Keratinocyte (primary cell): ENCODE results near the gene ARL6. TPM values are rescaled to one million over a fixed set of nuclear protein-coding genes. Genes with fewer than 3 reads are reported as not detected.

Experiments
- DNase-seq: peaks from one replicate; pipeline ENCODE4 v3.0.0-alpha.2; 2011; ENCODE audit warnings: low read depth, missing footprints, low spot score
- FAIRE-seq: peaks from 2 replicates; lab custom pipeline; 2011; peaks lifted over from hg19 to GRCh38; lab: Jason Lieb, UNC
- H2AFZ ChIP-seq: 2 replicates; pipeline ENCODE4 v1.6.0; 2012; ENCODE audit warnings: low read length, control low read depth, inconsistent platforms; ENCODE audit not compliant: control insufficient read depth
- H3K27ac ChIP-seq: 2 replicates; pipeline ENCODE4 v1.5.1; 2011; ENCODE audit warnings: low read length; ENCODE audit not compliant: control insufficient read depth, insufficient read depth
- H3K27me3 ChIP-seq: 3 replicates; pipeline ENCODE4 v1.6.0; 2011; ENCODE audit warnings: low read length; ENCODE audit not compliant: control insufficient read depth, insufficient read depth; ENCODE audit errors: extremely low read depth
- H3K36me3 ChIP-seq, 2 experiments: 2 replicates in 1 of 2; 3 replicates in 1 of 2; pipeline ENCODE4 v1.5.1; 2011; ENCODE audit warnings: low read length in 2 of 2, mild to moderate bottlenecking in 1 of 2; ENCODE audit not compliant: control insufficient read depth in 2 of 2, insufficient read depth in 2 of 2; ENCODE audit errors: extremely low read depth in 1 of 2
- H3K4me1 ChIP-seq: 3 replicates; pipeline ENCODE4 v1.5.1; 2011; ENCODE audit warnings: low read length; ENCODE audit not compliant: control insufficient read depth, insufficient read depth; ENCODE audit errors: extremely low read depth
- H3K4me2 ChIP-seq: 3 replicates; pipeline ENCODE4 v1.6.0; 2011; ENCODE audit warnings: low read depth, low read length; ENCODE audit not compliant: control insufficient read depth, insufficient read depth; ENCODE audit errors: extremely low read depth
- H3K4me3 ChIP-seq, 3 experiments: fragments of 200-600 bp in 1 of 3; sonication (generic) in 1 of 3; 2 replicates in 2 of 3; 3 replicates in 1 of 3; pipeline ENCODE4 v1.5.1; 2011 to 2016; ENCODE audit warnings: low read length in 3 of 3, mild to moderate bottlenecking in 3 of 3, control low read depth in 2 of 3, inconsistent platforms in 1 of 3, low read depth in 1 of 3, mixed read lengths in 1 of 3, mixed run types in 1 of 3, moderate library complexity in 1 of 3; ENCODE audit not compliant: control insufficient read depth in 2 of 3, insufficient read depth in 2 of 3; ENCODE audit errors: extremely low read depth in 1 of 3
- H3K79me2 ChIP-seq: 2 replicates; pipeline ENCODE4 v1.6.0; 2012; ENCODE audit warnings: low read length; ENCODE audit not compliant: control insufficient read depth, insufficient read depth
- H3K9ac ChIP-seq: 3 replicates; pipeline ENCODE4 v1.6.0; 2011; ENCODE audit warnings: low read length; ENCODE audit not compliant: control insufficient read depth, insufficient read depth; ENCODE audit errors: extremely low read depth
- H3K9me1 ChIP-seq: 3 replicates; pipeline ENCODE4 v1.6.0; 2011; ENCODE audit warnings: low read length; ENCODE audit not compliant: control insufficient read depth, insufficient read depth; ENCODE audit errors: extremely low read depth
- H3K9me3 ChIP-seq: 2 replicates; pipeline ENCODE4 v1.5.1; 2012; ENCODE audit warnings: low read depth, low read length; ENCODE audit not compliant: control insufficient read depth
- H4K20me1 ChIP-seq: 3 replicates; pipeline ENCODE4 v1.6.0; 2011; ENCODE audit warnings: low read length; ENCODE audit not compliant: control insufficient read depth, insufficient read depth; ENCODE audit errors: extremely low read depth
- CTCF ChIP-seq, 3 experiments: IDR thresholded peaks in 1 of 3; conservative IDR thresholded peaks in 1 of 3; optimal IDR thresholded peaks in 1 of 3; 2 replicates in 2 of 3; 3 replicates in 1 of 3; pipeline versions ENCODE3 to v1.5.1; 2011; ENCODE audit warnings: low read length in 3 of 3, mild to moderate bottlenecking in 3 of 3, moderate library complexity in 2 of 3, control low read depth in 1 of 3, inconsistent platforms in 1 of 3; ENCODE audit not compliant: insufficient read depth in 2 of 3; ENCODE audit errors: extremely low read depth in 1 of 3
- EZH2 ChIP-seq: IDR thresholded peaks from one replicate; pipeline ENCODE4 v1.6.1; 2012; ENCODE audit warnings: inconsistent platforms, mild to moderate bottlenecking, low read length, moderate library complexity
- dilution Hi-C: fragments of 300-500 bp; cut with MboI; formaldehyde crosslinking; loops from one replicate; pipeline ENCODE4 v1.7.0; 2020; ENCODE audit warnings: low sequenced_read_pairs; ENCODE audit not compliant: extremely low pct_ligation_motif_present
- polyA plus RNA-seq, 5 experiments: library from polyadenylated mRNA; depleted of rRNA in 3 of 5; stranded (reverse) in 3 of 5; stranded (forward) in 1 of 5; unstranded in 1 of 5; fragments of >200 nt; gene quantifications; 1 replicate in 1 of 5; 2 replicates in 3 of 5; 3 replicates in 1 of 5; pipeline versions ENCODE4 v1.2.1 to v1.2.3, GENCODE V29; 2011 to 2012; ENCODE audit warnings: missing spikeins in 2 of 5, low read depth in 1 of 5, low replicate concordance in 1 of 5

ARL6 gene
- polyA plus RNA-seq, 1 donor (not counting 4 experiments of a cell fraction or from before 2014, with no cell fraction given), result 8.3 TPM

- Histone ChIP-seq H3K36me3 (no peaks in the 10 kb centered on the region), H3K9me3 (no peaks in the 10 kb centered on the region), H2AFZ (no peak overlapping the region), H3K4me2 (no peak overlapping the region), H3K79me2 (no peaks in the 10 kb centered on the region), H3K9me1 (no peaks in the 10 kb centered on the region), H4K20me1 (no peaks in the 10 kb centered on the region), H3K27ac (no peak overlapping the region), H3K4me1 (peaks cover 23% of the 10 kb centered on the region), H3K4me3 (no peak overlapping the region), H3K27me3 (no peaks in the 10 kb centered on the region), H3K9ac (no peak overlapping the region)
- FAIRE-seq (peak; percentile 68), DNase-seq (no peak)
- TF ChIP-seq CTCF (optimal IDR thresholded peaks at IDR 0.05 in 1 of 3, IDR thresholded peaks at IDR 0.05 in 1 of 3, conservative IDR thresholded peaks at IDR 0.05 in 1 of 3; ENCODE audit: extremely low read depth in 1 of 3, insufficient read depth in 2 of 3, low read length in 3 of 3) (no peak), EZH2 (no peak)
- dilution Hi-C loops, result no loop called here
Measured at GRCh38 chr3:97815149-97815917, 50.8 kb downstream of the ARL6 start.

GRCh38 chr3:97816811-97817210 is 52.3 kb downstream of the ARL6 start:
- no peaks in the 10 kb centered on the region for H3K9me3 ChIP-seq
- no peak for DNase-seq
- no peak for FAIRE-seq
- no peak overlapping the region for H3K4me3 ChIP-seq
- no peaks in the 10 kb centered on the region for H4K20me1 ChIP-seq
- H3K27ac ChIP-seq, result no peak overlapping the region
- no peak for TF ChIP-seq EZH2
- TF ChIP-seq CTCF (optimal IDR thresholded peaks at IDR 0.05 in 1 of 3, IDR thresholded peaks at IDR 0.05 in 1 of 3, conservative IDR thresholded peaks at IDR 0.05 in 1 of 3; ENCODE audit: extremely low read depth in 1 of 3, insufficient read depth in 2 of 3, low read length in 3 of 3), result no peak
- no peak overlapping the region for H3K9ac ChIP-seq
- no peaks in the 10 kb centered on the region for H3K36me3 ChIP-seq
- H3K27me3 ChIP-seq, result no peaks in the 10 kb centered on the region
- dilution Hi-C loops, result no loop called here
- no peaks in the 10 kb centered on the region for H3K9me1 ChIP-seq
- no peaks in the 10 kb centered on the region for H3K79me2 ChIP-seq
- H3K4me2 ChIP-seq, result no peak overlapping the region
- no peak overlapping the region for H2AFZ ChIP-seq
- peaks cover 12% of the 10 kb centered on the region for H3K4me1 ChIP-seq
